ENCODE measurements around the gene ELF1.

DNA sequence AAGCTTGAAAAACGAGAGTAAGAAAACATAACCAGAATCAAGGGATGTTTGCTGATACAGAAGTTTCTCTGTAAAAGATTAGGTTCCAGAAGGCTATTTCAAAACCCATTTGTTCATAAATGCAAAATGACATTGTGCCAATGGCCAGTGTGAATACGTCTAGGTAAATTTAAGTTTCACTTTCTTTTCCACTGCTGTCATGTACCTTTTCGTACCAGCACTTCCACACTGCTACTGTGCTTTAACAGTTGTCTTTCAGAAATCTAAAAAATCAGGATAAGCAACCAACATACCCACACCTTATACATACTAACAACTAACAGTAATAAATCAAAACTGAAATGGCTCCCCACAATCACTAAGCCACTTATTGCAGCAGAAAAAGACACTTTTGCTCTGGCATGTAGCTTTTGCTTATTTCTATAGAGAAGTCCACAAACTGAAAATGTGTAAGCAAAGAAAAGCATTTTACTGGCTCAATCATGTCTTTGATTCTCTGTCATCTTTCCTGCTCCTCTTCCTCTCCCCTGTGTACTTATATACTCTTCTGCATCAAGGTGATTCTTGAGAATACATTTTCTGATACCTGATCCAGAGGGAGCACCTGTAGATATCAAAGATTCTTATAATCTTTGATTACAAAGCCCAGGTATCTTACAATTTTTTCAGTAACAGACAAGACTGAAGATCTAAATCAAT is 34.3 kb downstream of the ELF1 start:
- TF ChIP-seq TAF1 (IDR thresholded peaks at IDR 0.05; ENCODE audit: borderline replicate concordance, insufficient read depth, low read length) (no peak), FOXP2 (optimal IDR thresholded peaks at IDR 0.05; ENCODE audit: borderline replicate concordance, extremely low read depth, extremely low read length, insufficient read depth) (no peak), POLR2AphosphoS5 (IDR thresholded peaks at IDR 0.05; ENCODE audit: low read depth, low read length) (no peak), SIN3A (IDR thresholded peaks at IDR 0.05; ENCODE audit: borderline replicate concordance, insufficient read depth, low read length) (no peak)
- TF ChIP-seq, protein P1, sequence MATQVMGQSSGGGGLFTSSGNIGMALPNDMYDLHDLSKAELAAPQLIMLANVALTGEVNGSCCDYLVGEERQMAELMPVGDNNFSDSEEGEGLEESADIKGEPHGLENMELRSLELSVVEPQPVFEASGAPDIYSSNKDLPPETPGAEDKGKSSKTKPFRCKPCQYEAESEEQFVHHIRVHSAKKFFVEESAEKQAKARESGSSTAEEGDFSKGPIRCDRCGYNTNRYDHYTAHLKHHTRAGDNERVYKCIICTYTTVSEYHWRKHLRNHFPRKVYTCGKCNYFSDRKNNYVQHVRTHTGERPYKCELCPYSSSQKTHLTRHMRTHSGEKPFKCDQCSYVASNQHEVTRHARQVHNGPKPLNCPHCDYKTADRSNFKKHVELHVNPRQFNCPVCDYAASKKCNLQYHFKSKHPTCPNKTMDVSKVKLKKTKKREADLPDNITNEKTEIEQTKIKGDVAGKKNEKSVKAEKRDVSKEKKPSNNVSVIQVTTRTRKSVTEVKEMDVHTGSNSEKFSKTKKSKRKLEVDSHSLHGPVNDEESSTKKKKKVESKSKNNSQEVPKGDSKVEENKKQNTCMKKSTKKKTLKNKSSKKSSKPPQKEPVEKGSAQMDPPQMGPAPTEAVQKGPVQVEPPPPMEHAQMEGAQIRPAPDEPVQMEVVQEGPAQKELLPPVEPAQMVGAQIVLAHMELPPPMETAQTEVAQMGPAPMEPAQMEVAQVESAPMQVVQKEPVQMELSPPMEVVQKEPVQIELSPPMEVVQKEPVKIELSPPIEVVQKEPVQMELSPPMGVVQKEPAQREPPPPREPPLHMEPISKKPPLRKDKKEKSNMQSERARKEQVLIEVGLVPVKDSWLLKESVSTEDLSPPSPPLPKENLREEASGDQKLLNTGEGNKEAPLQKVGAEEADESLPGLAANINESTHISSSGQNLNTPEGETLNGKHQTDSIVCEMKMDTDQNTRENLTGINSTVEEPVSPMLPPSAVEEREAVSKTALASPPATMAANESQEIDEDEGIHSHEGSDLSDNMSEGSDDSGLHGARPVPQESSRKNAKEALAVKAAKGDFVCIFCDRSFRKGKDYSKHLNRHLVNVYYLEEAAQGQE (IDR thresholded peaks at IDR 0.05; ENCODE audit: insufficient read depth in 1 of 2, low read depth in 2 of 2, low read length in 2 of 2): no peak
